HG03520 (cell line): Measurements from ENCODE around the gene CELA2B.
"Not testable (repeated sequence)": the region's sequence is repeated elsewhere in the genome, so short reads cannot be mapped to it uniquely, and the experiment has no call there.

Experiments used
- ATAC-seq: cut with Tn5 transposase; IDR thresholded peaks from one replicate; pipeline ENCODE4 v1.9.1; 2021; ENCODE audit warnings: mild to moderate bottlenecking, moderate library complexity; ENCODE audit not compliant: unreplicated experiment

CELA2B gene

DNA sequence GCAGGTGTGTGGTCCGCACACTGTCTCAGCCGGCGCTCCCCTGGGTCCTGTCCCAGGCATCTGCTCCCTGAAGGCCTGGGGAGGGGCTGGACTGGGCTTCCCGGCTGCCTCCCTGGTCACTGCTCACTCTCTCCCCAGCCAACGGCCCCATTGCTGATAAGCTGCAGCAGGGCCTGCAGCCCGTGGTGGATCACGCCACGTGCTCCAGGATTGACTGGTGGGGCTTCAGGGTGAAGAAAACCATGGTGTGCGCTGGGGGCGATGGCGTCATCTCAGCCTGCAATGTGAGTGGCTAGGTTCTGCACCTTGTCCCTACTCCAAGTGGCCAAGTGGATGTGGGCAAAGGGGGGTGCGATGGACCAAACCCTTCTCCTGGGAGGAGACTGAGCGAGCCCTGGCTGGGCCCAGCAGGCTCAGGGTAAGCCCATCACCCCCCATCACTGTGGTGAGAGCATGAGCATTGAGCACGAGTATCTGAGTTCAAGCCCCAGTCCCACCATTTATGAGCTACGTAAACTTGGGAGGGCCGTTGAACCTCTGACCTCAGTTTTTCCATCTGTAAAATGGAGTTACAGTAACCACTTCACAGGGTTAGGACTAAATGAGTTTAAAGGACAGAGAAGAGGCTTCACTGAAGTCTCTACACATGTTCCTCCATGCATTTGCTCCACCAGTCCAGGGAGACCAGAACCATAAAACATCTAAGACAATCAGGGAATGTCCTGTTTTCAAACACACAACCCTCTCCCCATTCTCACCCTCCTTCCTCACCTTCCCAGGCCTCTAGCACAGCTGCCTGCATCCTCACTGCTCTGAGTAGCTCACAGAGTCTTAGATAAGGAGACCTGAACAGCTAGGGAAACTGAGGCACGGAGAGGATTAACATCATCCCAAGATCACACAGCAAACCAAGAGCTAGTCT lies 31.2 kb upstream of the CELA2B start:
- ATAC-seq: no peak

DNA sequence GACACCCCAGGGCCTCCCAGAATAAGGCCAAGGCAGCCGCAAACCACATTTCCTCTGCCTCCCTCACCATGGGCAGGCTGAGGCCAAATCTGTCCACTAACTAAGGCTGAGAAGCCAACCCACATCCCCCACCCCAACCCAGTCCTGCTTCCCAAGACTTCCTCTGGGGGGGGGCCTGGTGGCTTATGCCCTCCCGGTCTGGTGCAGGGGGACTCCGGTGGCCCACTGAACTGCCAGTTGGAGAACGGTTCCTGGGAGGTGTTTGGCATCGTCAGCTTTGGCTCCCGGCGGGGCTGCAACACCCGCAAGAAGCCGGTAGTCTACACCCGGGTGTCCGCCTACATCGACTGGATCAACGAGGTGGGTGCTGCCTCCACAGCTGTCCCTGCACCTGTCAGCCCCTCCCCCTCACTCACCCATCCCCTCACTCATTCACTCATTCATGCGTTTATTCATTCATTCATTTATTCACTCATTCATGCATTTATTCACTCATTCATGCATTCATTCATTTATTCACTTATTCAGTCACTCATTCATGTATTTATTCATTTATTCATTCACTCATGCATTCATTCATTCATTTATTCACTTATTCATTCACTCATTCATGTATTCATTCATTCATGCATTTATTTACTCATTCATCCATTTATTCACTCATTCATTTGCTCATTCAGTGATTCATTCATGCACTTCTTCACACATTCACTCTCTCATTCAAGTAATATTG lies 30.3 kb upstream of the CELA2B start:
- no peak for ATAC-seq

DNA sequence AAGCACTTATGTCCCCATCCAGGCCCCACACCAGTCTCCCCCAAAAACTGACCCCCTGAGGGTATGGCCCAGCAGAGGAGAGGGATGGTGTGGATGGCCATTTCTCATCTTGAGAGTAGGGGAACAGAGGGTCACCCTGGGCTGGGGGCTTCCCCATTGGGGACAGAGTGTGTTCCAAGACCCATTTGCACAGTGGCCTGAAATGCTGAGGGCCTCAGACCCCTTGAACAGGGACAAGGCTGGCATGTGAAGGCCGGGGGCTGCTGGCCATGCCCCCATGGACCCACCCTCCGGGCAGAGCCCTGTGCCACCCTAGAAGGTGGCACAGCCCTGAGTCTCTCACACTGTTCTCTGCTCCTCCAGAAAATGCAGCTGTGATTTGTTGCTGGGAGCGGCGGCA lies 29.7 kb upstream of the CELA2B start:
- ATAC-seq: no peak

DNA sequence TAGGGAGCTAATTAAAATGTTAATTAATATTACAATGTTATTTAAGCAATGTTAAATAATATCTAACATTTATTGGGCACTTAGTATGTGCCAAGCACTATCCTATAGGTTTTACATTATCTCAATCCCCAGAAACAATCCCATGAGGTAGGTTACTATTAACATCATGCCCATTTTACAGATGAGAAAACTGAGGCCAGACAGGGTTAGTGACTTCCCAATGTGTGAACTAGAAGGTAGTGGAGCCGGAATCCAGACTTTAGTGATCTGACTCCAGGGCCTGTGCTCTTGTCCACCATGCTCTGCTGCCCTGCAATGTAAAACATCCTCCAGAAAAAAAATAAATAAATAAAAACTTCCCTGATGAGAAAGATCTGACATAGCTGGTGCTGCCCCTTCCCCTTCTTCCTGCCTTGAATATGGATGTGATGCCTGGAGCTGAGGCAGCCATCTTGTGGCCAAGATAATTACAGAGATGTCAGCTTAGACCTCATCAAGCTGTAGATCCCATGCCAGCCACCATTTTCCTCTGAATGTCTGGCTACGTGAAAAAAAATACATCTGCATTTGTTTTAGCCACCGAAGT lies 26.9 kb upstream of the CELA2B start:
- ATAC-seq: no peak

DNA sequence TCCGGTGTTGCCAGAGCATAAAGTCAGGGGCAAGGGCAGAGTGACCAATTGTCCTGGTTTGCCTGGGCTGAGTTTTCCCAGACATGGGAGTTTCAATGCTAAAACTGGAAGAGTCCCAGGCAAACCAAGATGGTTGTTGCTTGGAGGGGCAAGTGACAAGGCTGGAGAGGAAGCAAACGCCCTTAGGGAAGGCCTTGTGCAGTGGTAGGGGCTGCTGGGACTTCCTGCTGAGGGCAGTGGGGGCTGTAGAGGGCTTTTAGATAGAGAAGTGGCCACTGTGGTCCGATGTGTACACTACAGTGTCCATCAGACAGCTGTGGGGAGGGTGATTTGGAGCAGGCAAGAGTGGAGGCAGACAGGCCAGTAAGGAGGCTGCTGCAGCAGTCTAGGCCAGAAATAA lies 26.3 kb upstream of the CELA2B start:
- ATAC-seq: no peak

DNA sequence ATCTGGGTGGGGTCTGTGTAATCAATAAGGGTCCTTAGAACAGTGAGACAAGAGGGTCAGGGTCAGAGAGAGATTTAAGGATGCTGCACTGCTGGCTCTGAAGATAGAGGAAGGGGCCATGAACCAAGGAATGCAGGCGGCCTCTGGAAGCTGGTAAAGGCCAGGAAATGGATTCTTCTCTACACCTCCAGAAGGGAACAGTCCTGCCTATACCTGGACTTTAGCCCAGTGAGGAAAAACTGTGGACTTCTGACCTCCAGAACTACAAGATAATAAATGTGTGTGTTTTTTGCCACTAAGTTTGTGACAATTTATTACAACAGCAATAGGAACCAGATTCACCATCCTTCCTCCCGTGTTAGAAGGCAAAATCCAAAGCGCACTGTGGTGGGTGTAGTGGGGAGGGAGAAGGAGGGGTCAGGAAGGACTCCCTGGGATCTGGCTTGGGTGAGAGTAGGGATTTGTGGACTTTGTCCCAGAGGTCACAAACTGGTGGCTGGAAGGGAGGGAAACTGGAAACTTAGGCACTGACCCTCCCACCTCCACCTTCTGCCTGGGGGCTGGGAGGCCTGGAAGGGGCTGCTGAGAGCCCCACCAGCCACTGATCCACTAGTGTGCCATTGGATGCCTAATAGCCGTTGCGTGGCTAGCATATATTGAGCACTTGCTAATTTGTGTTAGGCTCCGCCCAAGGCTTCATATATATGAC lies 24.7 kb upstream of the CELA2B start:
- ATAC-seq: no peak

DNA sequence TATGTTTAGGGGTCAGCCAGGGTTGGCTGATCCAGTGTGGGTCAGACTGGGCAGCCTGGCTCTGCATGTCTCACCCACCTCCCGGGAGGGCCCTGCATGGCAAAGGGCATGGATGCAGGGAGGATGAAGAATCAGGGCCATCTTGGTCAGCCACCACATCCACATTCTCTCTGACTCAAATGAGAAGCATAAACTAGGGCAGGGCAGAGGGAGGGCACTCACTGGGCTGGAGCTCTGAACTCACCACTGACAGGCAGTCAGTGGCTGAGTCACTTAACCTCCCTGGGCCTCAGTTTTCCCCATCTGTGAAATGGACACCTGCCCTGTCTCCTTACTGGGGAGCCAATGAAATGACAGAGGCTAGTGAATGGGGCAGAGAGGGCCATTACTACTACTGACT lies 23.7 kb upstream of the CELA2B start:
- no peak for ATAC-seq

DNA sequence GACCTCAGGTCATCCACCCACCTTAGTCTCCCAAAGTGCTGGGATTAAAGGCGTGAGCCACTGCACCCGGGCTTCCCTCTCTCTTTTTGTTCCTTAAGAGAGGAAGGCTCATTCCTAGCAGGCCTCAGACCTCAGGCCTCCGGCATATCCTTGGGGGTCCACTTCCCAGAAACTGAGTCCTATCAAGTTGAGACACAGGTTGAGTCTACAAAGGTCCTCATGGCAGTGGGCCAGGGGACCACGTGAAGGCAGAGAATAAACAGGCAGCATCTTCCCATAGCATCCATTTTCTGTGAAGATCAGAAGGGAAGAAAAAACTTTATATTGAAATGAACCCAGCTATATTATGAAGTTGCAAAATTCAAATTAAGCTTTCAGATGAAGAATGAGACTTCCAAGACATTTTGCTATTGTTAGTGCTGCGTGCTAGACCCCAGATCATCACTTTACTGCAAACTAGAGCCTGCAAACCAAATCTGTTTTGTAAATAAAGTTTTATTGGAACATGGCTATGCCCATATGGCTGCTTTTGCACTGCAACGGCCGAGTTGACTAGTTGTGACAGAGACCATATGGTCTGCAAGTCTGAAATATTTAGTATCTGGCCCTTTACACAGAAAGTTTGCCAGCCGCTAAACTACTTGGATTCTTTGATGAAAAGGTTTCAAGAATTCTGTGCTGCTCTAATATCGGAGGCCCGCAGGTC lies 22.9 kb upstream of the CELA2B start:
- no peak for ATAC-seq

DNA sequence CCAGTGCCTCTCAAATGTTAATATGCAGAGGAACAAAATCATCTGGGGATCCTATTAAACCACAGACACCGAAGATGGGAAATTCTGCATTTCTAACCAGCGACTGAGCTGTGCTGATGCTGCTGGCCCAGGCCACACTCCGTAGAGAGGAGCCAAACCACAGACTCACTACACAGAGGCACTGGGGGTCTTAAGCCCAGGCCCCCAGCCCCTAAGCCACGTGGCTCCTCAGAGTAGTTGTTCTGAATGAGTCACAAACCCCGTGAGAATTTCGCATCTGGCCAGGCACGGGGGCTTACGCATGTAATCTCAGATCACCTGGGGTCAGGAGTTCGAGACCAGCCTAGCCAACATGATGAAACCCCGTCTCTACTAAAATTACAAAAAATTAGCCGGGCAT lies 22.2 kb upstream of the CELA2B start:
- ATAC-seq: no peak

DNA sequence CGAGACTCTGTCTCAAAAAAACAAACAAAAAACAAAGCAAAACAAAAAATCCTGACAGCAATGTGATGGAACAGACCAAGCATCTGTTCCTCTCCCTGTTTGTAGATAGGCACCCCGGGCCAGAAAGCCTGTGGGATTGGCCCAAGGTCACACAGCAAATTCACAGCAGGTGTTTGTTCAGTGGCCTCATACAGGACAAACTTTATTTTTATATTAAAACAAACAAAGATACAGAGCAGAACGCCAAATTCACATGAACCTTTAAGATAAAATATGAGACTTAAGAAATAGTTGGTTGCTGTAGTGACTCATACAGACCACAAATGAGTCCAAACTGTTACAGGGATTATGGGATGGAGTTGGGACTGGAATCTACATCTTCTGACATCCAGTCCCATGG lies 21.6 kb upstream of the CELA2B start:
- no peak for ATAC-seq

DNA sequence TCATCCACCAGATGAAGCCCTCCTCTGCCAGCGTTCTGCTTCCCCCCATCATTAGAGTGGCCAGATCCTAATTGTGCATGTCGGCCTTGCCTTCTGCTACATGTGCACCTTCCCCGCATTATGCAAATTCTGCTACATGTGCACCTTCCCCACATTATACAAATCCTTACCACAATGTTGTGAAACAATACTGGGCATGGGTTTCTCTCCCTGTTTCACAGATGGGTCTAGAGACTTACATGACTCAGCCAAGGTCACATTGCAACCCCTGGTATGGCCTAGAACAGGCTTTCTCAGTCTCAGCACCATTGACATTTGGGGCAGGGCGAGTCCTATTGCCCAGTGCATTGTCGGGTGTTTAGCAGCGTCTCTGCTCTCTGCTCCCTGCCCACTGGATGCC lies 20.4 kb upstream of the CELA2B start:
- no peak for ATAC-seq

DNA sequence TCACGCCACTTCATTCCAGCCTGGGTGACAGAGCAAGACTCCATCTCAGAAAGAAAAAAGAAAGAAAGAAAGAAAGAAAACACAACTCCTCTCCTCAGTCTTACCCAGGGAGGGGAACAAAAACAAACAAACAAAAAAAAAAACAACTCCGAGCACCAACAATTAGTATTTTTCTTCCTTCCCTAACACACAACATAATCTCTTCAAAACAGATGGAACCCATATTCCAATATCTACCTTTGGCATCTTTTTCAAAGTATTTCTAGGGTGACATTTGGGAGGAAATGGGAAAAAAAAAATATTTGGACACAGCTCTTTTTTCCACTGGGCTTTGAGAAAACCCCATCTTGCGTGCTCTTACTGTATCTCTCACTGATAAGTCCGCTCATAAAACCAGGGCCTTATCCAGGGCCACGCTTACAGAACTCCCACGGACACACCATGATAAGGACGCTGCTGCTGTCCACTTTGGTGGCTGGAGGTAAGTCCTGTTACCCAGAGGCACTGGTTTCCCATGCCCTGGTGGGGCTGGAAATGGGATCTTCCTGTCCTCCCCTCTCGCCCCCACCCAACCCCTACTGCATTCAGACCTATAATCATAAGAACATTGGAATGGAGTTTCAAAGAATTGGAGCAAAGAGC lies 19.5 kb upstream of the CELA2B start, which contains the start of gene CELA2A:
CELA2A (plus strand) TSS at position 420 of the 642 bp plus-strand sequence; CDS start at position 442, 22 bp downstream.
- ATAC-seq: no peak

DNA sequence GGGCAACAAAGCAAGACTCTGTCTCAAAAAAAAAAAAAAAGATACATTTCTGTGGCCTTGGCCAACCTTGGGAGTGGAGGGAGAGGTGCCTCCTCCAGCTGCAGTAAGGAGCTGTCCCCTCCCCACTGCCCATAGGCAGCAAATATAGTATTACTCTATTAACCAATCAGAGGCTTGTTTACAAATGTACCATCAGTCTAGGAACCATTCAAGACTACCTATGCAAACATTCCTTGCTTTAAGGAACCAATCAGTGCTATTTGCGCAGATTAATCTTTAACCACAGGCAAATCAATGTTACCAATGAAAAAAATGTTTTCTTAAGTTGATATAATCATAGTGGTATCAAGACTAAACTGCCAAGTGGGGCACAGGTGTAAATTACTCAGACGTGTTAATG lies 18.3 kb upstream of the CELA2B start:
- ATAC-seq: no peak

DNA sequence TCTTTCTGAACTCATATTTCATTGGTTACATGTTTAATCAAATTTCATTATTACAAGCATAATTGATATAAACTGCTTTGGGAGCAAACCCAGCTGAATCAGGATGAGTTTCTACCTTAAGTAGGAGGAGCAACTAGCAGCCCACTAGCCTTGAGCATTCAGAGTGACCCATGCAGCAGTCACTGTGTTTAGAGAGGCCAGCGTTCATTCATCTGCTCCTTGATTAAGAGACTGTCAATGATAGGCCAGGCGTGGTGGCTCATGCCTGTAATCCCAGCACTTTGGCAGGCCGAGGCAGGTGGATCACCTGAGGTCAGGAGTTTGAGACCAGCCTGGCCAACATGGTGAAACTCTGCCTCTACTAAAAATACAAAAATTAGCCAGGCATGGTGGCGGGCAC lies 17.5 kb upstream of the CELA2B start:
- not testable (repeated sequence) for ATAC-seq

DNA sequence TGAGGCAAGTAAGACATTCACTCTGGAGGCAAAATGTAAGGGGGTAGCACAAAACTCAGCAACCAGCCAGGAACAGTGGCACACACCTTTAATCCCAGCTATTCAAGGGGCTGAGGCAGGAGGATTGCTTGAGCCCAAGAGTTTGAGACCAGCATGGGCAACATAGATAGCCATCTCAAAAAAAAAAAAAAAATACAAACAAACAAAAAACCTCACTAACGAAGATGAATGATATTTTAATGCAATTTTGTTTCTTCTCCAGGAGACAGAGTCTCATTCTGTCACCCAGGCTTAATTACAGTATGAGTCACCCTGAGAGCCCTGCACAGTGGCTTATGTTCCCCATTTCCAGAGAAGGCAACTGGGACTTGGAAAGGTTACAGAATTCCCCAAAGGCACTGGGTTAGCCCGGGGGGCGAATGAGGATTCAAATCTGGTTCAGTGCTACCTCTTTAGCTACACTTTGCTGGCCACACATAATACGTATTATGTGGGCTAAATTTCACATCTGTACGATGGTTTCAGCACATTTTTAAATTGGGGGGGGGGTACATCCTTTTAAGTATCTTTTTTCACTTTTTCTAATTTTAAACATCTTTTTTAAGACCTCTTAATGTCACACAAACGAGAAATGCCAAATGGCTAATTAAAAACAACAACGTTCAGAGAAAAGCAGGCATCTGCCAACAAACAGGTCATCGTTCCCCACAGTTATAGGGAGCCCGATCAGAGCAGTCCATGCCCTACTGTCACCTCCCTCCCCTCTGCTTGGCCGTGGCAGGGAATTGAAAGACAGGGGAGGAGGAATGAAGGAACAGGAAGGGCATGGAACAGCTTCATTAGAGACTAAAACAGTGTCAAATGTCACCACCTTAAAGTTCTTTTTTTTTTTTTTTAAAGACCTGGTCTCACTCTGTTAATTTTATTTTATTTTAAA lies 15.9 kb upstream of the CELA2B start:
- ATAC-seq: no peak

DNA sequence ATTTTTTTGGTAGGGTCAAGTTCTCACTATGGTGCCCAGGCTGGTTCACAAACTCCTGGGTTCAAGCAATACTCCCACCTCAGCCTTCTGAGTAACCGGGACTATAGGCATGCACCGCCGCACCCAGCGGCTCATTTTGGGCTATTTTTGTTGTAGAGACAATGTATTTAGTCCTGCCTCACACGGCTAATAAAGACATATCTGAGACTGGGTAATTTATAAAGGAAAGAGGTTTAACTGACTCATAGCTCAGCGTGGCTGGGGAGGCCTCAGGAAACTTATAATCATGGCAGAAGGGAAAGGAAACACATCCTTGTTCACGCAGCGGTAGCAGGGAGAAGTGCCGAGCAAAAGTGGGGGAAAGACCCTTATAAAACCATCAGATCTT lies 15.2 kb upstream of the CELA2B start:
- ATAC-seq: no peak

DNA sequence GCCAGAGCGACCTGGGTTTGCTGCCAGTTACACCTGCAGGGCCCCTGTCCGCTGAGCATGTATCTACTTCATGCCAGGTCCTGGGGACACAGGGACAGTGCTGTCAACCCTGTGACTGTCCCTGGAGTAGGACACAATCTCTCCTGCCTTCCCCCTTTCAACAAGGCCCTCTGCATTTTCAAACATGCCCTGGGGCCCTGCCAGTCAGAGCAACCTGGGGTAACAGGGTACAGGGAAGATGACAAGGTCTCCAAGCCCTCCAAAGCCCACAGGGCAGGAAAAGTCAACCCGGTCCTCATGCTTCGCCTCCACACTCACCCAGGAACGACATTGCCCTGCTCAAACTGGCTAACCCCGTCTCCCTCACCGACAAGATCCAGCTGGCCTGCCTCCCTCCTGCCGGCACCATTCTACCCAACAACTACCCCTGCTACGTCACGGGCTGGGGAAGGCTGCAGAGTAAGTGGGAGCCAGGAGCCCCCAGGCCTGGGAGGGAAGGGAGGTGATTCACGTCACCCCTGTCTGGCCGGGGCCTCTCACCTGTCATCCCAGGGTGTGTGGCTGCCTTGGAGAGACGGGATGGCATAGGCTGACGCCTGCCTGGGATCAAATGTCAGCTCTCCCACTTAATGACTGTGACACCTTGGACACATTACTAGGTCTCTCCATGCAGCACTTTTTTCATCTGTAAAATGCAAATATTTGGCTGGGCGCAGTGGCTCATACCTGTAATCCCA lies 12.7 kb upstream of the CELA2B start:
- ATAC-seq: not testable (repeated sequence)

DNA sequence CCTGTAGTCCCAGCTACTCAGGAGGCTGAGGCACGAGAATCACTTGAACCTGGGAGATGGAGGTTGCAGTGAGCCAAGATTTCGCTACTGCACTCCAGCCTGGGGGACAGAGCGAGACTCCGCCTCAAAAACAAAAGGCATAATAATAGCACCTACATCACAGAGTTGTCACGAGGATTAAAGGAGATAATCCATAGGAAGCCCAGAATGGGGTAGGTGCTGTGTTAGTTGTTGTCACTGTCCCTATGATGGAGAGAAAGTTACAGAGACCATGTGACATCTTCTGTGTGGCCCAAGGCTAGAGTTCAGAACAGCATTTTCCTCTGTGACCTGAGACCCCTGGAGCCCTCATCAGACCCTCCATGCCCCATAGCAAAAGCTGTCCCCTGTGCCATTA lies 12.0 kb upstream of the CELA2B start:
- ATAC-seq: not testable (repeated sequence)
